Articular chondrocyte of knee joint (primary cell): Measurements from ENCODE around the gene VPS37B. TPM values are rescaled to one million over a fixed set of nuclear protein-coding genes. Genes with fewer than 3 reads are reported as not detected.

ENCODE experiments used
- total RNA-seq: library from RNA; depleted of rRNA; stranded (reverse); fragments of >200 nt; gene quantifications from 2 replicates; pipeline ENCODE4 v1.2.3, GENCODE V29; 2012

The VPS37B gene, protein sequence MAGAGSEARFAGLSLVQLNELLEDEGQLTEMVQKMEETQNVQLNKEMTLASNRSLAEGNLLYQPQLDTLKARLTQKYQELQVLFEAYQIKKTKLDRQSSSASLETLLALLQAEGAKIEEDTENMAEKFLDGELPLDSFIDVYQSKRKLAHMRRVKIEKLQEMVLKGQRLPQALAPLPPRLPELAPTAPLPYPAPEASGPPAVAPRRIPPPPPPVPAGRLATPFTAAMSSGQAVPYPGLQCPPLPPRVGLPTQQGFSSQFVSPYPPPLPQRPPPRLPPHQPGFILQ
- total RNA-seq = 18.6 and 20.6 TPM in 2 replicates

DNA sequence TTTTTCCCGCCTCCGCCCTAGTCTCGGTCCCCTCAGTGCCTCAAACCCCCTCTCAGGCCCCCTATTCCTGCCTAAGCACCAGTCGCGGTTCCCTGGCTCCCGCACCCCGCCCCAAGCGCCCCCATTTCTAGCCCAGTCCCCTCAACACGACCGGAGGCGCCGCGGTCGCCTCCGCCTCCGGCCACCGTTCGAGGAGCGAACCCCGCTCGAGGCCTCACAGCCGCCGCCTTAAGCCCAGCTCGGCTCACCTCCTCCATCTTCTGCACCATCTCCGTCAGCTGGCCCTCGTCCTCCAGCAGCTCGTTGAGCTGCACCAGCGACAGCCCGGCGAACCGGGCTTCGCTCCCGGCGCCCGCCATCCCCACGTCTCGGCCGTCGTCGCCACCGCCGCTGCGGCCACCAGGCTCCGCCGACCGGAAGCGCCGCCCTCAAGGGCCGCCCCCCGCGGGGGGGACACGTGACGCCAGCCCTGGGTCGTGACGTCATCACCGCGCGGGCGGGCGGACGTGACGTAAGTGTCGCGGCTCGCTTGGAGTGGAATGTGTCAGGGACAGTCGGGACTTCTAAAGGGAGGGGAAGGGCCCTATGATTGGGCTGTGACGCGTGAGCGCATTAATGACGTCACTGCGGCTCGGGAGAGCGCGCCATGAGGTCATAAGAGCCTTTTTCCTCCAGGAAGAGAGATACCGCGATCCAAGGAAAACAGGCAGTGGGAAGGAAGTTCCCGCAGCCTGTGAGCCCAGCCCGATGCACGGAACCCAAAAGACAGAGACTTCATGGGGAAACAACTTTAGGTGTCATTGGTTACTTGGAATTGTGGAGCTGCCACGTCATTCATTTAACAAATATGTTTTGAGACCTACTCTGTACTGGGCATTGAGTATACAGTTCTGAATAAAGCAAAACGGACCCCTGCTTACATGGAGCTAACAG lies at the start of gene VPS37B:
TSS of gene VPS37B (minus strand) at position 421 of the 933 bp plus-strand sequence. CDS start at position 359, 62 bp downstream.

DNA sequence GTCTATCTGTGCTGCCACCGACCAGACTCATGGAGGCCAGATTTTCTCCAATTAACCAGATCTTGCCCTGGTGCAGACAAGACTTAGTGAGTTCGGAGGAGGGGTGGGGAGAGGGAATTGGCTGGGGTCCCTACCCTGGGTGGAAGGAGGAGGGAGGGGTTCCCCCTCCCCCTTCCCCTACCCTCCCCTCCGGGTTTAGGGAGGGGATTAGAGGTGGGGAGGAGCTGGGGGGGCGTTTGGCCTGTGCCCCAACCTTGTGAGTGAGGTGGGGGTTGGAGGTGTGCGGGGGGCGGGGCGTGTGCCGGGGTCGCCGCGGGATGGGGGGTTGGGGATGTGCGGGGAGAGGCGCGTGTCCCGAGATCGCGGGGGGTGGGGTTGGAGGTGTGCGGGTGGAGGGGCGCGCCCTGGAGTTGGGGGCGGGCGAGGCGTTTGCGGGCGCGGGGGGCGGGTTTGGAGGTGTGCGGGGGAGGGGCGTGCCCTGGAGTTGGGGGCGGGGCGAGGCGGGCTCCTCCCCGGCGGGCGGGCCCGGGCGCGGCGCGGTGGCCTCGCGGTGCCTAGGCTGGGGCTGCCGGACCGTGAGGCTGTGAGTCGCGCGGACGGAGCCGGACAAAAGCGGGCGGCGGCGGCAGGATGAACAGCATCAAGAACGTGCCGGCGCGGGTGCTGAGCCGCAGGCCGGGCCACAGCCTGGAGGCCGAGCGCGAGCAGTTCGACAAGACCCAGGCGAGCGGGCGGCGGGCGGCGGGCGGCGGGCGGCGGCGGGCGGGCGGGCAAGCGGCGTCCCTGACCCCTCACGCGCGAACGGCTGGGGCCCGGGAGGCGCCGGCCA lies 60.8 kb downstream of the VPS37B start, which contains the start of gene HIP1R:
TSS of gene HIP1R (plus strand) at position 537 of the 829 bp plus-strand sequence. CDS start at position 631, 94 bp downstream.

Other genes with a start within 250 kb of the VPS37B start
- not detected in 2 replicates for gene HCAR2, start 192.8 kb downstream of the VPS37B start, total RNA-seq
- gene HCAR3, start 179.3 kb downstream of the VPS37B start, total RNA-seq = not detected in 2 replicates
- 0.22 and 0.26 TPM in 2 replicates for gene HCAR1, start 165.3 kb downstream of the VPS37B start, total RNA-seq
- gene DENR, start 143.3 kb downstream of the VPS37B start, total RNA-seq = 48.1 and 51.4 TPM in 2 replicates
- gene CCDC62, start 121.6 kb downstream of the VPS37B start, total RNA-seq = 0.86 and 0.91 TPM in 2 replicates
- 12.2 and 14.5 TPM in 2 replicates for gene HIP1R, start 60.7 kb downstream of the VPS37B start, total RNA-seq
- 8.3 and 9.4 TPM in 2 replicates for gene ABCB9, start 70.3 kb upstream of the VPS37B start, total RNA-seq
- 7.1 and 9.4 TPM in 2 replicates for gene OGFOD2, start 79.1 kb upstream of the VPS37B start, total RNA-seq
- gene ARL6IP4, start 84.6 kb upstream of the VPS37B start, total RNA-seq = 140 and 154 TPM in 2 replicates